Measurements from ENCODE around the gene GAGE13. TPM values are rescaled to one million over a fixed set of nuclear protein-coding genes. Genes with fewer than 3 reads are reported as not detected.
"Not testable (repeated sequence)": the region's sequence is repeated elsewhere in the genome, so short reads cannot be mapped to it uniquely, and the experiment has no call there.

The GAGE13 gene
- polyA plus RNA-seq, 1 experiment, result not detected

- CTCF ChIA-PET, result no interaction called here
- Histone ChIP-seq H3K36me3 (ENCODE audit: control insufficient read depth, insufficient read depth, low read length) (no peaks in the 10 kb centered on the region), H3K27me3 (ENCODE audit: control insufficient read depth, insufficient read depth, low read length) (no peaks in the 10 kb centered on the region), H3K4me3 (ENCODE audit: low read depth, low read length) (no peak within 1 kb of the TSS)
- POLR2A ChIA-PET, result no interaction called here
- no peak for TF ChIP-seq CTCF (IDR thresholded peaks at IDR 0.05; ENCODE audit: insufficient read depth, low read depth, low read length)
- no peak for DNase-seq (ENCODE audit: low read depth)
Observed at GRCh38 chrX:49303346-49303745, 28.0 kb upstream of the GAGE13 start, which contains the start of gene GAGE10. TSS of gene GAGE10 (plus strand) at chrX:49303646. CDS start at chrX:49304860, 1,214 bp downstream.

- CTCF ChIA-PET; H3K36me3 ChIP-seq (ENCODE audit: control insufficient read depth, insufficient read depth, low read length); DNase-seq (ENCODE audit: low read depth); POLR2A ChIA-PET; H3K27me3 ChIP-seq (ENCODE audit: control insufficient read depth, insufficient read depth, low read length); H3K4me3 ChIP-seq (ENCODE audit: low read depth, low read length): not testable (repeated sequence)
Observed at GRCh38 chrX:49307775-49308174, 23.6 kb upstream of the GAGE13 start.

GRCh38 chrX:49308604-49309269, 22.6 kb upstream of the GAGE13 start:
- no peaks in the 10 kb centered on the region for H3K27me3 ChIP-seq (ENCODE audit: control insufficient read depth, insufficient read depth, low read length)
- POLR2A ChIA-PET, result no interaction called here
- CTCF ChIA-PET, result interaction anchor here (0.6 kb wide), 1 partner anchor 532 kb away, joined by 3 read pairs; no protein-coding TSS in a partner anchor
- H3K36me3 ChIP-seq (ENCODE audit: control insufficient read depth, insufficient read depth, low read length), result no peaks in the 10 kb centered on the region
- H3K4me3 ChIP-seq (ENCODE audit: low read depth, low read length), result peak overlapping the region; percentile 22
- DNase-seq (ENCODE audit: low read depth), result no peak
- TF ChIP-seq CTCF (IDR thresholded peaks at IDR 0.05; ENCODE audit: insufficient read depth, low read depth, low read length), result no peak

- Histone ChIP-seq H3K27me3 (ENCODE audit: control insufficient read depth, insufficient read depth, low read length) (no peaks in the 10 kb centered on the region), H3K36me3 (ENCODE audit: control insufficient read depth, insufficient read depth, low read length) (no peaks in the 10 kb centered on the region), H3K4me3 (ENCODE audit: low read depth, low read length) (peak overlapping the region; percentile 22)
- DNase-seq (ENCODE audit: low read depth), result no peak
- CTCF ChIA-PET, result no interaction called here
- TF ChIP-seq CTCF (IDR thresholded peaks at IDR 0.05; ENCODE audit: insufficient read depth, low read depth, low read length), result no peak
- POLR2A ChIA-PET, result no interaction called here
Observed at GRCh38 chrX:49309401-49309981, 21.9 kb upstream of the GAGE13 start.

- no peak for DNase-seq (ENCODE audit: low read depth)
- H3K36me3 ChIP-seq (ENCODE audit: control insufficient read depth, insufficient read depth, low read length), result no peaks in the 10 kb centered on the region
- TF ChIP-seq CTCF (IDR thresholded peaks at IDR 0.05; ENCODE audit: insufficient read depth, low read depth, low read length), result no peak
- no peaks in the 10 kb centered on the region for H3K27me3 ChIP-seq (ENCODE audit: control insufficient read depth, insufficient read depth, low read length)
- H3K4me3 ChIP-seq (ENCODE audit: low read depth, low read length), result no peak overlapping the region
- ChIA-PET POLR2A (no interaction called here), CTCF (no interaction called here)
Observed at GRCh38 chrX:49310371-49310770, 21.0 kb upstream of the GAGE13 start.

GRCh38 chrX:49312176-49312575, 19.2 kb upstream of the GAGE13 start:
- ChIA-PET CTCF (no interaction called here), POLR2A (no interaction called here)
- DNase-seq (ENCODE audit: low read depth), result no peak
- Histone ChIP-seq H3K36me3 (ENCODE audit: control insufficient read depth, insufficient read depth, low read length) (no peaks in the 10 kb centered on the region), H3K4me3 (ENCODE audit: low read depth, low read length) (no peak overlapping the region), H3K27me3 (ENCODE audit: control insufficient read depth, insufficient read depth, low read length) (no peaks in the 10 kb centered on the region)
- no peak for TF ChIP-seq CTCF (IDR thresholded peaks at IDR 0.05; ENCODE audit: insufficient read depth, low read depth, low read length)
